Gastroesophageal sphincter (tissue), 4 donors: Measurements from ENCODE around the gene ALG5. TPM values are rescaled to one million over a fixed set of nuclear protein-coding genes. Genes with fewer than 3 reads are reported as not detected.

Source experiments
- ATAC-seq: fragments of 150-250 bp; one replicate; pipeline ENCODE4 v1.9.1; 2016; ENCODE audit warnings: mild to moderate bottlenecking, moderate library complexity
- H3K27ac ChIP-seq, 4 donors: fragments of 200-600 bp; sonication (generic) in 3 of 4; 1 replicate in 3 of 4; 2 replicates in 1 of 4; pipeline ENCODE4 v1.5.1; 2016 to 2019
- H3K27me3 ChIP-seq: fragments of 200-600 bp; sonication (generic); one replicate; pipeline ENCODE4 v1.5.1; 2019
- H3K36me3 ChIP-seq, 2 donors: fragments of 200-600 bp; sonication (generic); one replicate each; pipeline ENCODE4 v1.5.1; 2019; ENCODE audit warnings: control low read depth in 1 of 2
- H3K4me1 ChIP-seq, 3 donors: fragments of 200-600 bp; sonication (generic); 1 replicate in 2 of 3; 2 replicates in 1 of 3; pipeline ENCODE4 v1.5.1; 2016 to 2019; ENCODE audit warnings: control low read depth in 2 of 3
- H3K4me3 ChIP-seq, 2 donors: fragments of 200-600 bp; sonication (generic); one replicate each; pipeline ENCODE4 v1.5.1; 2019; ENCODE audit warnings: mild to moderate bottlenecking in 1 of 2, moderate library complexity in 1 of 2
- H3K9me3 ChIP-seq, 3 donors: fragments of 200-600 bp; sonication (generic); one replicate each; pipeline ENCODE4 v1.5.1; 2017 to 2019; ENCODE audit warnings: control low read depth in 2 of 3
- EP300 ChIP-seq: sonication (generic); formaldehyde crosslinking; IDR thresholded peaks from one replicate; pipeline ENCODE4 v1.6.1; 2017; ENCODE audit warnings: antibody characterized with exemption, mild to moderate bottlenecking
- POLR2A ChIP-seq, 2 donors: fragments of 450-650 bp; IDR thresholded peaks; one replicate each; pipeline ENCODE4 v1.6.1; 2017; ENCODE audit warnings: antibody characterized with exemption in 2 of 2, mild to moderate bottlenecking in 2 of 2, moderate library complexity in 1 of 2
- POLR2AphosphoS5 ChIP-seq: sonication (generic); formaldehyde crosslinking; IDR thresholded peaks from one replicate; pipeline ENCODE4 v1.6.1; 2017; ENCODE audit warnings: antibody characterized with exemption
- WGBS, 2 donors: methylation state at CpG; one replicate each; pipeline ENCODE4 v1.1.5; 2018; ENCODE audit warnings: low coverage in 1 of 2; 5-methylcytosine and 5-hydroxymethylcytosine counted together
- total RNA-seq, 4 donors: library from RNA; depleted of rRNA; stranded (reverse); fragments of >200 nt; gene quantifications; one replicate each; pipeline ENCODE4 v1.1.0, GENCODE V29; 2016
- TF ChIP-seq, protein P1 (sequence below), 4 experiments: fragments of 200-600 bp in 2 of 4; fragments of 450-650 bp in 2 of 4; sonication (generic) in 1 of 4; IDR thresholded peaks; one replicate each; pipeline ENCODE4 v1.5.1; 2017 to 2019; ENCODE audit warnings: antibody characterized with exemption in 4 of 4, mild to moderate bottlenecking in 2 of 4, moderate library complexity in 2 of 4

Gene ALG5
- total RNA-seq, 4 donors from 2014 or later = 16.5 to 24.0 (median 22.4) TPM

GRCh38 chr13:36903925-36904595 lies 95.1 kb downstream of the ALG5 start:
- TF ChIP-seq, protein P1, sequence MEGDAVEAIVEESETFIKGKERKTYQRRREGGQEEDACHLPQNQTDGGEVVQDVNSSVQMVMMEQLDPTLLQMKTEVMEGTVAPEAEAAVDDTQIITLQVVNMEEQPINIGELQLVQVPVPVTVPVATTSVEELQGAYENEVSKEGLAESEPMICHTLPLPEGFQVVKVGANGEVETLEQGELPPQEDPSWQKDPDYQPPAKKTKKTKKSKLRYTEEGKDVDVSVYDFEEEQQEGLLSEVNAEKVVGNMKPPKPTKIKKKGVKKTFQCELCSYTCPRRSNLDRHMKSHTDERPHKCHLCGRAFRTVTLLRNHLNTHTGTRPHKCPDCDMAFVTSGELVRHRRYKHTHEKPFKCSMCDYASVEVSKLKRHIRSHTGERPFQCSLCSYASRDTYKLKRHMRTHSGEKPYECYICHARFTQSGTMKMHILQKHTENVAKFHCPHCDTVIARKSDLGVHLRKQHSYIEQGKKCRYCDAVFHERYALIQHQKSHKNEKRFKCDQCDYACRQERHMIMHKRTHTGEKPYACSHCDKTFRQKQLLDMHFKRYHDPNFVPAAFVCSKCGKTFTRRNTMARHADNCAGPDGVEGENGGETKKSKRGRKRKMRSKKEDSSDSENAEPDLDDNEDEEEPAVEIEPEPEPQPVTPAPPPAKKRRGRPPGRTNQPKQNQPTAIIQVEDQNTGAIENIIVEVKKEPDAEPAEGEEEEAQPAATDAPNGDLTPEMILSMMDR (IDR thresholded peaks at IDR 0.05) = no peak
- TF ChIP-seq POLR2A (IDR thresholded peaks at IDR 0.05) (no peak), POLR2AphosphoS5 (no peak), EP300 (no peak)

More at GRCh38 chr13:36903925-36904595, 95.1 kb downstream of the ALG5 start:
- no peak overlapping the region for H3K27ac ChIP-seq
- ATAC-seq = no peak
- no peak overlapping the region for H3K4me3 ChIP-seq
- peaks cover 0 to 3% (median 0%) of the 10 kb centered on the region in 3 donors for H3K4me1 ChIP-seq
- no peaks in the 10 kb centered on the region for H3K36me3 ChIP-seq
- 78 to 80% methylated on average over 8 of the region's 8 CpGs for WGBS, 2 donors
- H3K27me3 ChIP-seq = no peaks in the 10 kb centered on the region
- peaks cover 0 to 8% (median 0%) of the 10 kb centered on the region in 3 donors for H3K9me3 ChIP-seq

Other genes with a start within 250 kb of the ALG5 start
- 1 to 10 TPM; 3.2 to 7.2 (median 3.8) TPM for gene RFXAP, start 180.1 kb downstream of the ALG5 start, total RNA-seq
- gene SMAD9, start 79.1 kb downstream of the ALG5 start, total RNA-seq = 10 to 100 TPM; 47.3 to 93.7 (median 59.7) TPM
- 10 to 100 TPM; 20.3 to 28.4 (median 24.8) TPM for gene EXOSC8, start 1.4 kb upstream of the ALG5 start, total RNA-seq
- 10 to 100 TPM; 23.5 to 41.6 (median 33.1) TPM for gene SUPT20H, start 60.3 kb upstream of the ALG5 start, total RNA-seq
- under 1 TPM in 1 of 4 donors, not detected in 3; 0.12 TPM for gene CSNK1A1L, start 106.3 kb upstream of the ALG5 start, total RNA-seq